GM19023 (cell line): ENCODE measurements around the gene ST7.

Experiments used
- ATAC-seq: cut with Tn5 transposase; IDR thresholded peaks from one replicate; pipeline ENCODE4 v1.9.1; 2021; ENCODE audit warnings: mild to moderate bottlenecking, moderate library complexity; ENCODE audit not compliant: unreplicated experiment

ST7 gene

GRCh38 chr7:117250245-117250644 lies 296.9 kb downstream of the ST7 start:
- ATAC-seq: no peak

- ATAC-seq: no peak
These were observed 297.5 kb downstream of the ST7 start for GRCh38 chr7:117250801-117251200.

- ATAC-seq: peak; percentile 64
These were observed 298.4 kb downstream of the ST7 start for GRCh38 chr7:117251687-117252086.

- ATAC-seq: no peak
These were observed 306.3 kb downstream of the ST7 start for GRCh38 chr7:117259615-117260014.

GRCh38 chr7:117262546-117262945 lies 309.2 kb downstream of the ST7 start:
- no peak for ATAC-seq

GRCh38 chr7:117264716-117265115 lies 311.4 kb downstream of the ST7 start:
- ATAC-seq: no peak

GRCh38 chr7:117269417-117269816 lies 316.1 kb downstream of the ST7 start:
- ATAC-seq: no peak

GRCh38 chr7:117269886-117270285 lies 316.6 kb downstream of the ST7 start:
- ATAC-seq: no peak

- no peak for ATAC-seq
These were observed 317.1 kb downstream of the ST7 start for GRCh38 chr7:117270371-117270770.

GRCh38 chr7:117271566-117271965 lies 318.3 kb downstream of the ST7 start:
- no peak for ATAC-seq

- ATAC-seq: no peak
These were observed 318.9 kb downstream of the ST7 start for GRCh38 chr7:117272017-117272759.

GRCh38 chr7:117273325-117273724 lies 320.0 kb downstream of the ST7 start:
- ATAC-seq: no peak

- no peak for ATAC-seq
These were observed 320.5 kb downstream of the ST7 start for GRCh38 chr7:117273814-117274225.

- no peak for ATAC-seq
These were observed 321.6 kb downstream of the ST7 start for GRCh38 chr7:117274951-117275350.

GRCh38 chr7:117277576-117277975 lies 324.3 kb downstream of the ST7 start:
- ATAC-seq: no peak

GRCh38 chr7:117278040-117278439 lies 324.7 kb downstream of the ST7 start:
- ATAC-seq: no peak

GRCh38 chr7:117279203-117279602 lies 325.9 kb downstream of the ST7 start:
- no peak for ATAC-seq
